ENCODE data around the gene TSEN15. TPM values are rescaled to one million over a fixed set of nuclear protein-coding genes. Genes with fewer than 3 reads are reported as not detected.

Gene TSEN15
- total and polyA plus RNA-seq, 2 of the 13 experiments (the other 11 are each of a cell fraction or from before 2014, with no cell fraction given), result 25.6 to 35.8 TPM

- TF ChIP-seq ZNF282 (IDR thresholded peaks at IDR 0.05; ENCODE audit: partially characterized antibody) (no peak), BRD4 (CRISPR knock-in tag; IDR thresholded peaks at IDR 0.05) (peak; percentile 87), ZNF280B (CRISPR knock-in tag; IDR thresholded peaks at IDR 0.05; ENCODE audit: borderline replicate concordance) (no peak; the same call in 1 of the 2 replicates), ZNF143 (CRISPR knock-in tag; IDR thresholded peaks at IDR 0.05) (peak; percentile 85), DNMT1 (CRISPR knock-in tag; IDR thresholded peaks at IDR 0.05) (peak; percentile 97), MIER2 (CRISPR knock-in tag; IDR thresholded peaks at IDR 0.05) (peak; percentile 69), ZNF768 (CRISPR knock-in tag; IDR thresholded peaks at IDR 0.05) (peak; percentile 89), ZNF326 (CRISPR knock-in tag; IDR thresholded peaks at IDR 0.05; ENCODE audit: borderline replicate concordance) (no peak), HIVEP1 (CRISPR knock-in tag; IDR thresholded peaks at IDR 0.05) (no peak), HDAC1 (CRISPR knock-in tag; IDR thresholded peaks at IDR 0.05) (peak; percentile 94), ZNF496 (CRISPR knock-in tag; IDR thresholded peaks at IDR 0.05; ENCODE audit: insufficient replicate concordance) (no peak), ZNF329 (CRISPR knock-in tag; IDR thresholded peaks at IDR 0.05; ENCODE audit: low read depth) (peak; percentile 91), ZNF136 (CRISPR knock-in tag; IDR thresholded peaks at IDR 0.05; ENCODE audit: low read depth) (peak; percentile 36; the same call in 1 of the 2 replicates), ZFP1 (CRISPR knock-in tag; IDR thresholded peaks at IDR 0.05) (no peak; the same call in 1 of the 2 replicates), CHD4 (IDR thresholded peaks at IDR 0.05; ENCODE audit: borderline replicate concordance, low read length) (0 out of 2 replicates have a peak, but pooled peaks have one; percentile 19), MED8 (CRISPR knock-in tag; IDR thresholded peaks at IDR 0.05; ENCODE audit: insufficient replicate concordance) (peak; percentile 65), GABPB1 (CRISPR knock-in tag; IDR thresholded peaks at IDR 0.05) (peak; percentile 94), FOSL2 (CRISPR knock-in tag; IDR thresholded peaks at IDR 0.05) (peak; percentile 64)
- TF ChIP-seq, protein P1, sequence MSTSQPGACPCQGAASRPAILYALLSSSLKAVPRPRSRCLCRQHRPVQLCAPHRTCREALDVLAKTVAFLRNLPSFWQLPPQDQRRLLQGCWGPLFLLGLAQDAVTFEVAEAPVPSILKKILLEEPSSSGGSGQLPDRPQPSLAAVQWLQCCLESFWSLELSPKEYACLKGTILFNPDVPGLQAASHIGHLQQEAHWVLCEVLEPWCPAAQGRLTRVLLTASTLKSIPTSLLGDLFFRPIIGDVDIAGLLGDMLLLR (CRISPR knock-in tag; IDR thresholded peaks at IDR 0.05), result no peak
- TF ChIP-seq, protein P2, sequence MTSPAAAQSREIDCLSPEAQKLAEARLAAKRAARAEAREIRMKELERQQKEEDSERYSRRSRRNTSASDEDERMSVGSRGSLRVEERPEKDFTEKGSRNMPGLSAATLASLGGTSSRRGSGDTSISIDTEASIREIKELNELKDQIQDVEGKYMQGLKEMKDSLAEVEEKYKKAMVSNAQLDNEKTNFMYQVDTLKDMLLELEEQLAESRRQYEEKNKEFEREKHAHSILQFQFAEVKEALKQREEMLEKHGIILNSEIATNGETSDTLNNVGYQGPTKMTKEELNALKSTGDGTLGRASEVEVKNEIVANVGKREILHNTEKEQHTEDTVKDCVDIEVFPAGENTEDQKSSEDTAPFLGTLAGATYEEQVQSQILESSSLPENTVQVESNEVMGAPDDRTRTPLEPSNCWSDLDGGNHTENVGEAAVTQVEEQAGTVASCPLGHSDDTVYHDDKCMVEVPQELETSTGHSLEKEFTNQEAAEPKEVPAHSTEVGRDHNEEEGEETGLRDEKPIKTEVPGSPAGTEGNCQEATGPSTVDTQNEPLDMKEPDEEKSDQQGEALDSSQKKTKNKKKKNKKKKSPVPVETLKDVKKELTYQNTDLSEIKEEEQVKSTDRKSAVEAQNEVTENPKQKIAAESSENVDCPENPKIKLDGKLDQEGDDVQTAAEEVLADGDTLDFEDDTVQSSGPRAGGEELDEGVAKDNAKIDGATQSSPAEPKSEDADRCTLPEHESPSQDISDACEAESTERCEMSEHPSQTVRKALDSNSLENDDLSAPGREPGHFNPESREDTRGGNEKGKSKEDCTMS (CRISPR knock-in tag; conservative IDR thresholded peaks at IDR 0.05), result no peak
- TF ChIP-seq, protein P3, sequence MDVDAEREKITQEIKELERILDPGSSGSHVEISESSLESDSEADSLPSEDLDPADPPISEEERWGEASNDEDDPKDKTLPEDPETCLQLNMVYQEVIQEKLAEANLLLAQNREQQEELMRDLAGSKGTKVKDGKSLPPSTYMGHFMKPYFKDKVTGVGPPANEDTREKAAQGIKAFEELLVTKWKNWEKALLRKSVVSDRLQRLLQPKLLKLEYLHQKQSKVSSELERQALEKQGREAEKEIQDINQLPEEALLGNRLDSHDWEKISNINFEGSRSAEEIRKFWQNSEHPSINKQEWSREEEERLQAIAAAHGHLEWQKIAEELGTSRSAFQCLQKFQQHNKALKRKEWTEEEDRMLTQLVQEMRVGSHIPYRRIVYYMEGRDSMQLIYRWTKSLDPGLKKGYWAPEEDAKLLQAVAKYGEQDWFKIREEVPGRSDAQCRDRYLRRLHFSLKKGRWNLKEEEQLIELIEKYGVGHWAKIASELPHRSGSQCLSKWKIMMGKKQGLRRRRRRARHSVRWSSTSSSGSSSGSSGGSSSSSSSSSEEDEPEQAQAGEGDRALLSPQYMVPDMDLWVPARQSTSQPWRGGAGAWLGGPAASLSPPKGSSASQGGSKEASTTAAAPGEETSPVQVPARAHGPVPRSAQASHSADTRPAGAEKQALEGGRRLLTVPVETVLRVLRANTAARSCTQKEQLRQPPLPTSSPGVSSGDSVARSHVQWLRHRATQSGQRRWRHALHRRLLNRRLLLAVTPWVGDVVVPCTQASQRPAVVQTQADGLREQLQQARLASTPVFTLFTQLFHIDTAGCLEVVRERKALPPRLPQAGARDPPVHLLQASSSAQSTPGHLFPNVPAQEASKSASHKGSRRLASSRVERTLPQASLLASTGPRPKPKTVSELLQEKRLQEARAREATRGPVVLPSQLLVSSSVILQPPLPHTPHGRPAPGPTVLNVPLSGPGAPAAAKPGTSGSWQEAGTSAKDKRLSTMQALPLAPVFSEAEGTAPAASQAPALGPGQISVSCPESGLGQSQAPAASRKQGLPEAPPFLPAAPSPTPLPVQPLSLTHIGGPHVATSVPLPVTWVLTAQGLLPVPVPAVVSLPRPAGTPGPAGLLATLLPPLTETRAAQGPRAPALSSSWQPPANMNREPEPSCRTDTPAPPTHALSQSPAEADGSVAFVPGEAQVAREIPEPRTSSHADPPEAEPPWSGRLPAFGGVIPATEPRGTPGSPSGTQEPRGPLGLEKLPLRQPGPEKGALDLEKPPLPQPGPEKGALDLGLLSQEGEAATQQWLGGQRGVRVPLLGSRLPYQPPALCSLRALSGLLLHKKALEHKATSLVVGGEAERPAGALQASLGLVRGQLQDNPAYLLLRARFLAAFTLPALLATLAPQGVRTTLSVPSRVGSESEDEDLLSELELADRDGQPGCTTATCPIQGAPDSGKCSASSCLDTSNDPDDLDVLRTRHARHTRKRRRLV (CRISPR knock-in tag; IDR thresholded peaks at IDR 0.05), result no peak; the same call in 1 of the 2 replicates
Observed at GRCh38 chr1:184051485-184052193, at the start of gene TSEN15 (continued).

All from HepG2 (cell line).